ENCODE measurements around the gene TMEM8B. TPM values are rescaled to one million over a fixed set of nuclear protein-coding genes. Genes with fewer than 3 reads are reported as not detected.

TMEM8B gene
- total and polyA plus RNA-seq, 8 donors = 4.9 to 17.2 (median 7.5) TPM

GRCh38 chr9:35835766-35836165 is 6.7 kb downstream of the TMEM8B start:
- FAIRE-seq = no peak
- no peaks in the 10 kb centered on the region for H3K9me3 ChIP-seq
- no peak overlapping the region for H3K4me3 ChIP-seq
- no peaks in the 10 kb centered on the region for H3K36me3 ChIP-seq
- intact Hi-C loops (cut with DNase I) = no loop called here
- WGBS, 2 donors = 71 to 72% methylated on average over 2 of the region's 2 CpGs
- peak overlapping the region in 1 of 4 donors; percentile 85 for H3K27ac ChIP-seq
- peaks cover 6 to 26% (median 22%) of the 10 kb centered on the region in 3 donors for H3K4me1 ChIP-seq
- no peaks in the 10 kb centered on the region for H3K27me3 ChIP-seq
- DNase-seq = no peak
- ATAC-seq = no peak
- TF ChIP-seq, protein P1, sequence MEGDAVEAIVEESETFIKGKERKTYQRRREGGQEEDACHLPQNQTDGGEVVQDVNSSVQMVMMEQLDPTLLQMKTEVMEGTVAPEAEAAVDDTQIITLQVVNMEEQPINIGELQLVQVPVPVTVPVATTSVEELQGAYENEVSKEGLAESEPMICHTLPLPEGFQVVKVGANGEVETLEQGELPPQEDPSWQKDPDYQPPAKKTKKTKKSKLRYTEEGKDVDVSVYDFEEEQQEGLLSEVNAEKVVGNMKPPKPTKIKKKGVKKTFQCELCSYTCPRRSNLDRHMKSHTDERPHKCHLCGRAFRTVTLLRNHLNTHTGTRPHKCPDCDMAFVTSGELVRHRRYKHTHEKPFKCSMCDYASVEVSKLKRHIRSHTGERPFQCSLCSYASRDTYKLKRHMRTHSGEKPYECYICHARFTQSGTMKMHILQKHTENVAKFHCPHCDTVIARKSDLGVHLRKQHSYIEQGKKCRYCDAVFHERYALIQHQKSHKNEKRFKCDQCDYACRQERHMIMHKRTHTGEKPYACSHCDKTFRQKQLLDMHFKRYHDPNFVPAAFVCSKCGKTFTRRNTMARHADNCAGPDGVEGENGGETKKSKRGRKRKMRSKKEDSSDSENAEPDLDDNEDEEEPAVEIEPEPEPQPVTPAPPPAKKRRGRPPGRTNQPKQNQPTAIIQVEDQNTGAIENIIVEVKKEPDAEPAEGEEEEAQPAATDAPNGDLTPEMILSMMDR (IDR thresholded peaks at IDR 0.05) = no peak

GRCh38 chr9:35836595-35836994 is 7.6 kb downstream of the TMEM8B start:
- no peaks in the 10 kb centered on the region for H3K9me3 ChIP-seq
- FAIRE-seq (no peak), DNase-seq (no peak), ATAC-seq (no peak)
- WGBS, 2 donors = 92 to 94% methylated on average over 5 of the region's 5 CpGs
- peaks cover 6 to 26% (median 22%) of the 10 kb centered on the region in 3 donors for H3K4me1 ChIP-seq
- H3K36me3 ChIP-seq = no peaks in the 10 kb centered on the region
- TF ChIP-seq, protein P1 (IDR thresholded peaks at IDR 0.05) = no peak
- intact Hi-C loops (cut with DNase I) = no loop called here
- H3K27ac ChIP-seq = no peak overlapping the region
- H3K4me3 ChIP-seq = no peak overlapping the region
- H3K27me3 ChIP-seq = no peaks in the 10 kb centered on the region

GRCh38 chr9:35839926-35840325 is 10.9 kb downstream of the TMEM8B start:
- TF ChIP-seq, protein P1 (IDR thresholded peaks at IDR 0.05) = no peak
- no peak for DNase-seq
- Histone ChIP-seq H3K4me1 (peaks cover 0 to 12% (median 0%) of the 10 kb centered on the region in 3 donors), H3K27me3 (no peaks in the 10 kb centered on the region), H3K27ac (no peak overlapping the region), H3K4me3 (no peak overlapping the region), H3K9me3 (no peaks in the 10 kb centered on the region), H3K36me3 (no peaks in the 10 kb centered on the region)
- no peak for FAIRE-seq
- WGBS, 2 donors = 88 to 94% methylated on average over 5 of the region's 5 CpGs
- intact Hi-C loops (cut with DNase I) = no loop called here
- ATAC-seq = no peak

DNA sequence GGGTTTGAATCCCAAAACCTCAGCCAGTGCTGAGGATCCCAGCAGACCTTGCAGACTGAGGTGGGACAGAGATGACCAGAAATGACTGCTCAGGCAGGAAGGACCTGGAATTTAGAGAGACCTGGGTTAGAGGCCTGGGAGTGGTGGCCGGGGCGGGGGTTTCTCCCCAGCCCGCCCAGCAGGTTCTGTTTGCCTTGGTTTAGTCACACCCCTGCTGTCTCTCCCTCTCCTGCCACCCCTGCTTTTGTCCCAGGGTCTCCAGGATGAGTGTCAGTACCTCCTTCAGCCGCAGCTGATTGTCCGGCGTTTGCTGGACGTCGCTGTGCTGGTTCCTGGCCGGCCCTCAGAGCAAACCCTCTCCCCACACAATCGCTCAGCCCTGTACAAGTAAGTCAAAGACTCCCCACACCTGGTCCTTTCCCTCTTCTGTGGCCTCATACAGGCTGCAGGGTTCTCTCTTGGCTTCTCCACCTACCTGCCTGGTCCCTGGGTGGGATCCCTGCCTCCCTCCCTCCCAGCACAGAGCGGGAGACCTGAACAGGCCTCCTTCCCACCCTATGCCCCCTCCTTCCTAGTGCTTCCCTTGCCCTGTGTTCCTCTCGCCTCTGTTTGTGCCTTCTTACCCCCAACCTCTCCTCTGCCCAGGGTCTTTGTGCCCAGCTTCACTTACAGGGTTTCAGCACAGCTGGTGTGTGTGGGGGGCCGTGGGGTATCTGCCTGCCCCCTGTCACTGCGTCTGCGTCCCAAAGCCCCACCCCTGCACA is 12.0 kb downstream of the TMEM8B start:
- DNase-seq = no peak
- intact Hi-C loops (cut with DNase I) = no loop called here
- TF ChIP-seq, protein P1 (IDR thresholded peaks at IDR 0.05) = no peak
- Histone ChIP-seq H3K4me3 (no peak overlapping the region), H3K4me1 (peaks cover 0 to 13% (median 0%) of the 10 kb centered on the region in 3 donors), H3K9me3 (no peaks in the 10 kb centered on the region), H3K36me3 (no peaks in the 10 kb centered on the region), H3K27ac (no peak overlapping the region), H3K27me3 (no peaks in the 10 kb centered on the region)
- WGBS, 2 donors = 91% methylated on average over 15 of the region's 15 CpGs
- no peak for ATAC-seq
- FAIRE-seq = no peak

DNA sequence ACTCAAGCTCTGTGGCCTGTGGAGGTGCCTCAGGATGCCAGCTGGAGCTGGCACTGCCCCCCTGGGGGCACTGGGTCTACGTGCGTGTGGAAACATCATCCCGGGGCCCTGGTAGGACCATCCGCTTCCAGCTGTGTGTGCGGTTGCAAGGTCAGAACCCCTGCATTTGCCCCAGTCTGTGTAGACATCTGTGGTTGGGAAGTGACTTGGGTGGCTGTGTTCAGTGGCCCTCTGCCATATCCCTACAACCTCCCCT is 12.5 kb downstream of the TMEM8B start:
- FAIRE-seq (no peak), DNase-seq (no peak), ATAC-seq (no peak)
- Histone ChIP-seq H3K9me3 (no peaks in the 10 kb centered on the region), H3K4me1 (peaks cover 0 to 13% (median 0%) of the 10 kb centered on the region in 3 donors), H3K27me3 (no peaks in the 10 kb centered on the region), H3K36me3 (no peaks in the 10 kb centered on the region), H3K27ac (no peak overlapping the region), H3K4me3 (no peak overlapping the region)
- intact Hi-C loops (cut with DNase I) = no loop called here
- TF ChIP-seq, protein P1 (IDR thresholded peaks at IDR 0.05) = no peak
- 82 to 83% methylated on average over 5 of the region's 5 CpGs for WGBS, 2 donors

Data from pancreas (tissue), 10 donors.